SK-N-SH (cell line): ENCODE data around the gene SIM2. TPM values are rescaled to one million over a fixed set of nuclear protein-coding genes. Genes with fewer than 3 reads are reported as not detected.

Experiments used
- CTCF ChIA-PET: fragments of 300-600, 350-600 bp; formaldehyde crosslinking; extraction: SDS; loops from one replicate; lab custom pipeline; 2021; lab: Yijun Ruan, JAX
- POLR2A ChIA-PET: fragments of 350-600 bp; sonication (Branson Sonifier 250); formaldehyde crosslinking; extraction: SDS; loops from one replicate; lab custom pipeline; 2020; ENCODE audit warnings: antibody characterized with exemption, inconsistent platforms; lab: Yijun Ruan, JAX
- DNase-seq: peaks from one replicate; pipeline ENCODE4 v3.0.0; 2012
- H2AFZ ChIP-seq: fragments of 200-600 bp; sonication (generic); 2 replicates; pipeline ENCODE4 v1.8.1; 2016; ENCODE audit warnings: antibody characterized with exemption, mild to moderate bottlenecking, low read depth
- H3F3A ChIP-seq: fragments of 200-600 bp; sonication (generic); replicated peaks from 2 replicates; pipeline ENCODE3; 2016; ENCODE audit warnings: antibody characterized with exemption, mild to moderate bottlenecking; ENCODE audit not compliant: insufficient read depth
- H3K27ac ChIP-seq, 2 experiments: fragments of 200-500 bp in 1 of 2; fragments of 200-600 bp in 1 of 2; sonication (Bioruptor generic) in 1 of 2; sonication (generic), shearing (Covaris generic) in 1 of 2; 2 replicates each; pipeline versions ENCODE4 v1.5.1 to v1.6.1; 2014 to 2016; ENCODE audit warnings: low read depth in 2 of 2, inconsistent platforms in 1 of 2, low read length in 1 of 2, mild to moderate bottlenecking in 1 of 2, mixed read lengths in 1 of 2
- H3K27me3 ChIP-seq: fragments of 200-600 bp; sonication (generic), shearing (Covaris generic); 2 replicates; pipeline ENCODE4 v1.6.1; 2016; ENCODE audit warnings: mixed run types; ENCODE audit not compliant: insufficient read depth
- H3K36me3 ChIP-seq, 2 experiments: fragments of 200-500 bp in 1 of 2; fragments of 200-600 bp in 1 of 2; sonication (Bioruptor generic) in 1 of 2; sonication (generic) in 1 of 2; replicated peaks in 1 of 2; 2 replicates each; pipeline versions ENCODE3 to v1.5.1; 2014 to 2016; ENCODE audit warnings: low read length in 1 of 2, mild to moderate bottlenecking in 1 of 2; ENCODE audit not compliant: insufficient read depth in 2 of 2, control insufficient read depth in 1 of 2
- H3K4me1 ChIP-seq, 2 experiments: fragments of 200-500 bp in 1 of 2; fragments of 200-600 bp in 1 of 2; sonication (Bioruptor generic) in 1 of 2; sonication (generic), shearing (Covaris generic) in 1 of 2; 2 replicates each; pipeline versions ENCODE4 v1.5.1 to v1.6.1; 2014 to 2016; ENCODE audit warnings: low read depth in 1 of 2, low read length in 1 of 2, mixed run types in 1 of 2; ENCODE audit not compliant: insufficient read depth in 2 of 2, control insufficient read depth in 1 of 2
- H3K4me2 ChIP-seq: fragments of 200-600 bp; sonication (generic), shearing (Covaris generic); 2 replicates; pipeline ENCODE4 v1.6.1; 2017; ENCODE audit warnings: mixed run types
- H3K4me3 ChIP-seq, 2 experiments: fragments of 200-500 bp in 1 of 2; fragments of 200-600 bp in 1 of 2; sonication (Bioruptor generic) in 1 of 2; sonication (generic), shearing (Covaris generic) in 1 of 2; 2 replicates each; pipeline versions ENCODE4 v1.5.1 to v1.8.1; 2014 to 2016; ENCODE audit warnings: low read depth in 2 of 2, inconsistent platforms in 1 of 2, low read length in 1 of 2, mild to moderate bottlenecking in 1 of 2, mixed read lengths in 1 of 2, moderate library complexity in 1 of 2
- H3K79me2 ChIP-seq: fragments of 200-600 bp; sonication (generic); 2 replicates; pipeline ENCODE4 v1.8.1; 2017; ENCODE audit warnings: mild to moderate bottlenecking; ENCODE audit not compliant: insufficient read depth
- H3K9ac ChIP-seq: fragments of 200-600 bp; sonication (generic); 2 replicates; pipeline ENCODE4 v1.6.1; 2017; ENCODE audit warnings: mixed run types
- H3K9me2 ChIP-seq: fragments of 200-600 bp; sonication (generic); 2 replicates; pipeline ENCODE4 v1.6.1; 2017; ENCODE audit warnings: mixed run types
- H3K9me3 ChIP-seq: fragments of 200-600 bp; sonication (generic); 2 replicates; pipeline ENCODE4 v1.6.1; 2017; ENCODE audit warnings: mixed run types, mild to moderate bottlenecking, moderate library complexity
- H4K20me1 ChIP-seq: fragments of 200-600 bp; sonication (generic); 2 replicates; pipeline ENCODE4 v1.6.1; 2017; ENCODE audit warnings: mild to moderate bottlenecking, mixed run types; ENCODE audit not compliant: insufficient read depth
- ELF1 ChIP-seq: IDR thresholded peaks from 2 replicates; pipeline ENCODE4 v1.4.0; 2012
- GATA2 ChIP-seq: sonication (generic); formaldehyde crosslinking; IDR thresholded peaks from 2 replicates; pipeline ENCODE4 v1.5.0; 2020; ENCODE audit warnings: mild to moderate bottlenecking, missing genetic modification reagents
- NFIC ChIP-seq: IDR thresholded peaks from 2 replicates; pipeline ENCODE4 v1.4.0; 2012; ENCODE audit warnings: borderline replicate concordance
- NRF1 ChIP-seq: IDR thresholded peaks from 2 replicates; pipeline ENCODE4 v1.6.1; 2012; ENCODE audit warnings: low read depth, mild to moderate bottlenecking, low read length
- RAD21 ChIP-seq: IDR thresholded peaks from 2 replicates; pipeline ENCODE4 v1.6.1; 2012; ENCODE audit warnings: mild to moderate bottlenecking, low read length
- RXRA ChIP-seq: IDR thresholded peaks from 2 replicates; pipeline ENCODE4 v1.4.0; 2012; ENCODE audit warnings: low read depth, mild to moderate bottlenecking, borderline replicate concordance
- SIN3A ChIP-seq: IDR thresholded peaks from 2 replicates; pipeline ENCODE4 v1.6.1; 2012; ENCODE audit warnings: low read depth, mild to moderate bottlenecking, low read length, moderate library complexity, borderline replicate concordance
- YY1 ChIP-seq: IDR thresholded peaks from 2 replicates; pipeline ENCODE4 v1.4.0; 2012; ENCODE audit warnings: low read depth, mild to moderate bottlenecking
- WGBS: methylation state at CpG from one replicate; pipeline ENCODE4 v1.1.6; 2017; ENCODE audit warnings: low lambda C conversion rate; 5-methylcytosine and 5-hydroxymethylcytosine counted together
- polyA plus RNA-seq, 3 experiments: library from polyadenylated mRNA; depleted of rRNA; stranded (reverse); fragments of >200 nt; gene quantifications; 2 replicates each; pipeline ENCODE4 v1.2.3, GENCODE V29; 2012
- TF ChIP-seq, protein P1 (sequence below): IDR thresholded peaks from 2 replicates; pipeline ENCODE4 v1.6.1; 2012; ENCODE audit warnings: mild to moderate bottlenecking, low read depth, low read length, moderate library complexity
- TF ChIP-seq, protein P2 (sequence below): fragments of 200-600 bp; sonication (generic); IDR thresholded peaks from 2 replicates; pipeline ENCODE4 v1.6.1; 2017; ENCODE audit warnings: antibody characterized with exemption, mild to moderate bottlenecking, moderate library complexity
- TF ChIP-seq, protein P3 (sequence below): IDR thresholded peaks from 2 replicates; pipeline ENCODE4; 2012

SIM2 gene
- polyA plus RNA-seq, 1 of the 3 experiments (the other 2 are of a cell fraction): not detected

- TF ChIP-seq, protein P1, sequence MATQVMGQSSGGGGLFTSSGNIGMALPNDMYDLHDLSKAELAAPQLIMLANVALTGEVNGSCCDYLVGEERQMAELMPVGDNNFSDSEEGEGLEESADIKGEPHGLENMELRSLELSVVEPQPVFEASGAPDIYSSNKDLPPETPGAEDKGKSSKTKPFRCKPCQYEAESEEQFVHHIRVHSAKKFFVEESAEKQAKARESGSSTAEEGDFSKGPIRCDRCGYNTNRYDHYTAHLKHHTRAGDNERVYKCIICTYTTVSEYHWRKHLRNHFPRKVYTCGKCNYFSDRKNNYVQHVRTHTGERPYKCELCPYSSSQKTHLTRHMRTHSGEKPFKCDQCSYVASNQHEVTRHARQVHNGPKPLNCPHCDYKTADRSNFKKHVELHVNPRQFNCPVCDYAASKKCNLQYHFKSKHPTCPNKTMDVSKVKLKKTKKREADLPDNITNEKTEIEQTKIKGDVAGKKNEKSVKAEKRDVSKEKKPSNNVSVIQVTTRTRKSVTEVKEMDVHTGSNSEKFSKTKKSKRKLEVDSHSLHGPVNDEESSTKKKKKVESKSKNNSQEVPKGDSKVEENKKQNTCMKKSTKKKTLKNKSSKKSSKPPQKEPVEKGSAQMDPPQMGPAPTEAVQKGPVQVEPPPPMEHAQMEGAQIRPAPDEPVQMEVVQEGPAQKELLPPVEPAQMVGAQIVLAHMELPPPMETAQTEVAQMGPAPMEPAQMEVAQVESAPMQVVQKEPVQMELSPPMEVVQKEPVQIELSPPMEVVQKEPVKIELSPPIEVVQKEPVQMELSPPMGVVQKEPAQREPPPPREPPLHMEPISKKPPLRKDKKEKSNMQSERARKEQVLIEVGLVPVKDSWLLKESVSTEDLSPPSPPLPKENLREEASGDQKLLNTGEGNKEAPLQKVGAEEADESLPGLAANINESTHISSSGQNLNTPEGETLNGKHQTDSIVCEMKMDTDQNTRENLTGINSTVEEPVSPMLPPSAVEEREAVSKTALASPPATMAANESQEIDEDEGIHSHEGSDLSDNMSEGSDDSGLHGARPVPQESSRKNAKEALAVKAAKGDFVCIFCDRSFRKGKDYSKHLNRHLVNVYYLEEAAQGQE: no peak
- TF ChIP-seq GATA2 (CRISPR knock-in tag) (no peak), NFIC (no peak), RAD21 (no peak), SIN3A (no peak), NRF1 (no peak), RXRA (no peak), ELF1 (no peak)
- TF ChIP-seq, all 33 proteins: peak for 0
Measured at GRCh38 chr21:36719614-36720013, 20.7 kb downstream of the SIM2 start (continued).

- H3K36me3 ChIP-seq: no peaks in the 10 kb centered on the region
- H3K9ac ChIP-seq: no peak overlapping the region
- H3K79me2 ChIP-seq: no peaks in the 10 kb centered on the region
- no peak overlapping the region for H3K4me2 ChIP-seq
- no peaks in the 10 kb centered on the region for H3K9me2 ChIP-seq
- H3K9me3 ChIP-seq: no peaks in the 10 kb centered on the region
- POLR2A ChIA-PET: no interaction called here
- TF ChIP-seq NRF1: no peak
- TF ChIP-seq, protein P2, sequence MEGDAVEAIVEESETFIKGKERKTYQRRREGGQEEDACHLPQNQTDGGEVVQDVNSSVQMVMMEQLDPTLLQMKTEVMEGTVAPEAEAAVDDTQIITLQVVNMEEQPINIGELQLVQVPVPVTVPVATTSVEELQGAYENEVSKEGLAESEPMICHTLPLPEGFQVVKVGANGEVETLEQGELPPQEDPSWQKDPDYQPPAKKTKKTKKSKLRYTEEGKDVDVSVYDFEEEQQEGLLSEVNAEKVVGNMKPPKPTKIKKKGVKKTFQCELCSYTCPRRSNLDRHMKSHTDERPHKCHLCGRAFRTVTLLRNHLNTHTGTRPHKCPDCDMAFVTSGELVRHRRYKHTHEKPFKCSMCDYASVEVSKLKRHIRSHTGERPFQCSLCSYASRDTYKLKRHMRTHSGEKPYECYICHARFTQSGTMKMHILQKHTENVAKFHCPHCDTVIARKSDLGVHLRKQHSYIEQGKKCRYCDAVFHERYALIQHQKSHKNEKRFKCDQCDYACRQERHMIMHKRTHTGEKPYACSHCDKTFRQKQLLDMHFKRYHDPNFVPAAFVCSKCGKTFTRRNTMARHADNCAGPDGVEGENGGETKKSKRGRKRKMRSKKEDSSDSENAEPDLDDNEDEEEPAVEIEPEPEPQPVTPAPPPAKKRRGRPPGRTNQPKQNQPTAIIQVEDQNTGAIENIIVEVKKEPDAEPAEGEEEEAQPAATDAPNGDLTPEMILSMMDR: no peak
- no peak for TF ChIP-seq YY1
- TF ChIP-seq, protein P3, sequence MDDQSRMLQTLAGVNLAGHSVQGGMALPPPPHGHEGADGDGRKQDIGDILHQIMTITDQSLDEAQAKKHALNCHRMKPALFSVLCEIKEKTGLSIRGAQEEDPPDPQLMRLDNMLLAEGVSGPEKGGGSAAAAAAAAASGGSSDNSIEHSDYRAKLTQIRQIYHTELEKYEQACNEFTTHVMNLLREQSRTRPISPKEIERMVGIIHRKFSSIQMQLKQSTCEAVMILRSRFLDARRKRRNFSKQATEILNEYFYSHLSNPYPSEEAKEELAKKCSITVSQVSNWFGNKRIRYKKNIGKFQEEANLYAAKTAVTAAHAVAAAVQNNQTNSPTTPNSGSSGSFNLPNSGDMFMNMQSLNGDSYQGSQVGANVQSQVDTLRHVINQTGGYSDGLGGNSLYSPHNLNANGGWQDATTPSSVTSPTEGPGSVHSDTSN: no peak
- no peaks in the 10 kb centered on the region; a peak in 1 of 4 replicates for H3K4me1 ChIP-seq
- no peaks in the 10 kb centered on the region for H3F3A ChIP-seq
- H3K4me3 ChIP-seq: no peak overlapping the region
- no peak for DNase-seq
- CTCF ChIA-PET: no interaction called here
- no peaks in the 10 kb centered on the region for H4K20me1 ChIP-seq
- H2AFZ ChIP-seq: no peak overlapping the region
- peaks cover 59% of the 10 kb centered on the region for H3K27me3 ChIP-seq
- WGBS: 55% methylated on average over 7 of the region's 7 CpGs
- H3K27ac ChIP-seq: no peak overlapping the region
Measured at GRCh38 chr21:36721817-36722216, 22.9 kb downstream of the SIM2 start.
